Tibial nerve (tissue), 4 donors: Measurements from ENCODE around the gene RYR3. TPM values are rescaled to one million over a fixed set of nuclear protein-coding genes. Genes with fewer than 3 reads are reported as not detected.
"Not testable (repeated sequence)": the region's sequence is repeated elsewhere in the genome, so short reads cannot be mapped to it uniquely, and the experiment has no call there.

Experiments used
- DNase-seq, 2 donors: peaks; one replicate each; pipeline ENCODE4 v3.0.0-alpha.2; 2019; ENCODE audit warnings: low spot score in 2 of 2
- H3K27ac ChIP-seq, 4 donors: fragments of 200-600 bp; sonication (generic) in 3 of 4; one replicate each; pipeline ENCODE4 v1.5.1; 2017 to 2019; ENCODE audit warnings: mild to moderate bottlenecking in 1 of 4
- H3K27me3 ChIP-seq, 2 donors: fragments of 200-600 bp; sonication (generic) in 1 of 2; one replicate each; pipeline versions ENCODE4 v1.5.1 to v1.6.0; 2017 to 2019
- H3K36me3 ChIP-seq, 3 donors: fragments of 200-600 bp; sonication (generic); one replicate each; pipeline ENCODE4 v1.5.1; 2018 to 2019
- H3K4me1 ChIP-seq, 4 donors: fragments of 200-600 bp; sonication (generic) in 3 of 4; one replicate each; pipeline ENCODE4 v1.5.1; 2017 to 2019
- H3K4me3 ChIP-seq, 4 donors: fragments of 200-600 bp; sonication (generic) in 3 of 4; one replicate each; pipeline ENCODE4 v1.5.1; 2017 to 2019; ENCODE audit warnings: mild to moderate bottlenecking in 1 of 4, moderate library complexity in 1 of 4
- H3K9me3 ChIP-seq, 4 donors: fragments of 200-600 bp; sonication (generic) in 3 of 4; one replicate each; pipeline ENCODE4 v1.5.1; 2017 to 2019
- EP300 ChIP-seq, 2 donors: sonication (generic); formaldehyde crosslinking; IDR thresholded peaks; one replicate each; pipeline ENCODE4 v1.6.1; 2017; ENCODE audit warnings: antibody characterized with exemption in 2 of 2, mild to moderate bottlenecking in 1 of 2
- POLR2A ChIP-seq, 2 donors: fragments of 450-650 bp; IDR thresholded peaks; one replicate each; pipeline ENCODE4 v1.6.1; 2017; ENCODE audit warnings: antibody characterized with exemption in 2 of 2, mild to moderate bottlenecking in 2 of 2, moderate library complexity in 2 of 2
- WGBS, 2 donors: methylation state at CpG; one replicate each; pipeline ENCODE4 v1.1.5; 2018; 5-methylcytosine and 5-hydroxymethylcytosine counted together
- total RNA-seq, 4 donors: library from RNA; depleted of rRNA; stranded (reverse); fragments of >200 nt; gene quantifications; one replicate each; pipeline ENCODE4 v1.1.0, GENCODE V29; 2016
- TF ChIP-seq, protein P1 (sequence below), 5 experiments: fragments of 200-600 bp in 3 of 5; fragments of 450-650 bp in 2 of 5; sonication (generic) in 3 of 5; IDR thresholded peaks; one replicate each; pipeline ENCODE4 v1.5.1; 2016 to 2019; ENCODE audit warnings: antibody characterized with exemption in 5 of 5, mild to moderate bottlenecking in 3 of 5, moderate library complexity in 2 of 5

RYR3 gene
- total RNA-seq, 4 donors from 2014 or later = 1.2 to 7.0 (median 5.4) TPM

GRCh38 chr15:33813891-33814290, 503.1 kb downstream of the RYR3 start:
- no peak for DNase-seq
- Histone ChIP-seq H3K27ac (no peak overlapping the region), H3K36me3 (no peaks in the 10 kb centered on the region), H3K4me1 (no peaks in the 10 kb centered on the region), H3K4me3 (no peak overlapping the region), H3K27me3 (no peaks in the 10 kb centered on the region), H3K9me3 (no peaks in the 10 kb centered on the region)
- TF ChIP-seq, protein P1, sequence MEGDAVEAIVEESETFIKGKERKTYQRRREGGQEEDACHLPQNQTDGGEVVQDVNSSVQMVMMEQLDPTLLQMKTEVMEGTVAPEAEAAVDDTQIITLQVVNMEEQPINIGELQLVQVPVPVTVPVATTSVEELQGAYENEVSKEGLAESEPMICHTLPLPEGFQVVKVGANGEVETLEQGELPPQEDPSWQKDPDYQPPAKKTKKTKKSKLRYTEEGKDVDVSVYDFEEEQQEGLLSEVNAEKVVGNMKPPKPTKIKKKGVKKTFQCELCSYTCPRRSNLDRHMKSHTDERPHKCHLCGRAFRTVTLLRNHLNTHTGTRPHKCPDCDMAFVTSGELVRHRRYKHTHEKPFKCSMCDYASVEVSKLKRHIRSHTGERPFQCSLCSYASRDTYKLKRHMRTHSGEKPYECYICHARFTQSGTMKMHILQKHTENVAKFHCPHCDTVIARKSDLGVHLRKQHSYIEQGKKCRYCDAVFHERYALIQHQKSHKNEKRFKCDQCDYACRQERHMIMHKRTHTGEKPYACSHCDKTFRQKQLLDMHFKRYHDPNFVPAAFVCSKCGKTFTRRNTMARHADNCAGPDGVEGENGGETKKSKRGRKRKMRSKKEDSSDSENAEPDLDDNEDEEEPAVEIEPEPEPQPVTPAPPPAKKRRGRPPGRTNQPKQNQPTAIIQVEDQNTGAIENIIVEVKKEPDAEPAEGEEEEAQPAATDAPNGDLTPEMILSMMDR (IDR thresholded peaks at IDR 0.05) = no peak
- WGBS, 2 donors = 77 to 91% methylated on average over 3 of the region's 3 CpGs

DNA sequence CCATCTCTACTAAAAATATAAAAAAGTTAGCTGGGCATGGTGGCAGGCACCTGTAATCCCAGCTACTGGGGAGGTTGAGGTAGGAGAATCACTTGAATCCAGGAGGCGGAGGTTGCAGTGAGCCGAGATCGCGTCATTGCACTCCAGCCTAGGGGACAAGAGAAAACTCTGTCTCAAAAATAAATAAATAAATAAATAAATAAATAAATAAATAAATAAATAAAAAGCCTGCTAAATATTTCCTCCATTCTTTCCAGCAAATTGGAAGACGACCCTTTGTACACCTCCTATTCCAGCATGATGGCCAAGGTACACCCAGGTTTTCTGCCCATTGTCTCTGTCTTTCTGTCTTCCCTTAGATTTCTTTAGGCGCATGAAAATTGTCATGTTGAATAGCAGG, 508.7 kb downstream of the RYR3 start:
- DNase-seq, H3K27ac ChIP-seq, H3K4me1 ChIP-seq, H3K27me3 ChIP-seq, H3K4me3 ChIP-seq, H3K9me3 ChIP-seq, H3K36me3 ChIP-seq: not testable (repeated sequence)
- WGBS, 2 donors = 98% methylated on average over 6 of the region's 6 CpGs

GRCh38 chr15:33822479-33822878, 511.7 kb downstream of the RYR3 start:
- no peak for DNase-seq
- no peaks in the 10 kb centered on the region for H3K9me3 ChIP-seq
- no peaks in the 10 kb centered on the region for H3K27me3 ChIP-seq
- no peak overlapping the region for H3K4me3 ChIP-seq
- H3K4me1 ChIP-seq = peaks cover 0 to 5% (median 0%) of the 10 kb centered on the region in 4 donors
- H3K27ac ChIP-seq = no peak overlapping the region
- TF ChIP-seq, protein P1 (IDR thresholded peaks at IDR 0.05) = no peak
- TF ChIP-seq POLR2A (IDR thresholded peaks at IDR 0.05) = no peak
- TF ChIP-seq EP300 (IDR thresholded peaks at IDR 0.05) = no peak
- 18 to 23% methylated on average over 4 of the region's 4 CpGs for WGBS, 2 donors
- no peaks in the 10 kb centered on the region for H3K36me3 ChIP-seq

- H3K27me3 ChIP-seq = no peaks in the 10 kb centered on the region
- no peak for DNase-seq
- TF ChIP-seq EP300 (IDR thresholded peaks at IDR 0.05) = no peak
- TF ChIP-seq, protein P1 (IDR thresholded peaks at IDR 0.05) = no peak
- TF ChIP-seq POLR2A (IDR thresholded peaks at IDR 0.05) = no peak
- peaks cover 0 to 5% (median 0%) of the 10 kb centered on the region in 4 donors for H3K4me1 ChIP-seq
- no peak overlapping the region for H3K27ac ChIP-seq
- no peaks in the 10 kb centered on the region for H3K9me3 ChIP-seq
- H3K36me3 ChIP-seq = no peaks in the 10 kb centered on the region
- H3K4me3 ChIP-seq = no peak overlapping the region
- 78 to 82% methylated on average over 3 of the region's 3 CpGs for WGBS, 2 donors
These were observed 512.4 kb downstream of the RYR3 start for GRCh38 chr15:33823119-33823518.

- Histone ChIP-seq H3K4me3 (no peak overlapping the region), H3K27ac (no peak overlapping the region), H3K4me1 (peaks cover 0 to 5% (median 0%) of the 10 kb centered on the region in 4 donors), H3K27me3 (no peaks in the 10 kb centered on the region), H3K36me3 (no peaks in the 10 kb centered on the region), H3K9me3 (peaks cover 0 to 12% (median 0%) of the 10 kb centered on the region in 4 donors)
- DNase-seq = no peak
- whole genome bisulfite sequencing, 2 donors = 95 to 96% methylated on average over 8 of the region's 8 CpGs
- no peak for TF ChIP-seq EP300 (IDR thresholded peaks at IDR 0.05)
- TF ChIP-seq, protein P1 (IDR thresholded peaks at IDR 0.05) = no peak
These were observed 514.7 kb downstream of the RYR3 start for GRCh38 chr15:33825453-33825852.

- Histone ChIP-seq H3K4me1 (peaks cover 0 to 5% (median 0%) of the 10 kb centered on the region in 4 donors), H3K27me3 (no peaks in the 10 kb centered on the region), H3K27ac (no peak overlapping the region), H3K36me3 (no peaks in the 10 kb centered on the region), H3K9me3 (peaks cover 0 to 12% (median 0%) of the 10 kb centered on the region in 4 donors), H3K4me3 (no peak overlapping the region)
- TF ChIP-seq POLR2A (IDR thresholded peaks at IDR 0.05) (no peak), EP300 (IDR thresholded peaks at IDR 0.05) (no peak)
- TF ChIP-seq, protein P1 (IDR thresholded peaks at IDR 0.05) = no peak
- 76 to 86% methylated on average over 4 of the region's 4 CpGs for WGBS, 2 donors
- no peak for DNase-seq
These were observed 515.4 kb downstream of the RYR3 start for GRCh38 chr15:33826201-33826600.
